Neural crest cell (in vitro differentiated cells): ENCODE results near the gene NDUFS8. TPM values are rescaled to one million over a fixed set of nuclear protein-coding genes. Genes with fewer than 3 reads are reported as not detected.

Experiments used
- DNase-seq: peaks from one replicate; pipeline ENCODE4 v3.0.0; 2021; ENCODE audit warnings: low read depth, mixed read lengths, low spot score
- H3K27ac Mint-ChIP-seq: one replicate; pipeline ENCODE4 v1.8.0; 2021; ENCODE audit warnings: mild to moderate bottlenecking, mixed read lengths; ENCODE audit not compliant: unreplicated experiment
- H3K27me3 Mint-ChIP-seq: 2 replicates; pipeline ENCODE4 v1.8.0; 2021; ENCODE audit warnings: low read depth, mild to moderate bottlenecking, mixed read lengths
- H3K36me3 Mint-ChIP-seq: 2 replicates; pipeline ENCODE4 v1.8.0; 2021; ENCODE audit warnings: low read depth, mild to moderate bottlenecking, mixed read lengths
- H3K4me1 Mint-ChIP-seq: 2 replicates; pipeline ENCODE4 v1.8.0; 2021; ENCODE audit warnings: mixed read lengths
- H3K4me3 Mint-ChIP-seq: one replicate; pipeline ENCODE4 v1.8.0; 2021; ENCODE audit warnings: mild to moderate bottlenecking, mixed read lengths
- H3K9me3 Mint-ChIP-seq: 2 replicates; pipeline ENCODE4 v1.8.0; 2021; ENCODE audit warnings: mixed read lengths
- CTCF ChIP-seq: fragments of 200-600 bp; sonication (generic); conservative IDR thresholded peaks from 2 replicates; pipeline ENCODE4 v1.5.0; 2021; ENCODE audit warnings: antibody characterized with exemption, mild to moderate bottlenecking
- total RNA-seq: library from RNA; stranded (reverse); gene quantifications from 2 replicates; pipeline ENCODE4 v1.2.1, GENCODE V29; 2021

The NDUFS8 gene
- total RNA-seq, 1 donor from 2014 or later: 150 TPM

- Mint-ChIP-seq H3K4me1 (peaks cover 8% of the 10 kb centered on the region), H3K27ac (no peak overlapping the region)
Observed at GRCh38 chr11:68036717-68037239, 6.3 kb downstream of the NDUFS8 start.

GRCh38 chr11:68037411-68038225 is 7.1 kb downstream of the NDUFS8 start:
- peaks cover 6% of the 10 kb centered on the region for H3K4me1 Mint-ChIP-seq
- no peaks in the 10 kb centered on the region for H3K9me3 Mint-ChIP-seq
- peak overlapping the region; percentile 49 for H3K4me3 Mint-ChIP-seq
- no peak for TF ChIP-seq CTCF
- no peaks in the 10 kb centered on the region for H3K27me3 Mint-ChIP-seq
- H3K27ac Mint-ChIP-seq: no peak overlapping the region
- DNase-seq: no peak
- no peaks in the 10 kb centered on the region for H3K36me3 Mint-ChIP-seq

More at GRCh38 chr11:68036717-68037239, 6.3 kb downstream of the NDUFS8 start:
- peak overlapping the region; percentile 49 for H3K4me3 Mint-ChIP-seq
- no peaks in the 10 kb centered on the region for H3K27me3 Mint-ChIP-seq
- no peak for TF ChIP-seq CTCF
- no peak for DNase-seq
- no peaks in the 10 kb centered on the region for H3K36me3 Mint-ChIP-seq
- H3K9me3 Mint-ChIP-seq: no peaks in the 10 kb centered on the region

GRCh38 chr11:68038226-68038717 is 7.8 kb downstream of the NDUFS8 start:
- Mint-ChIP-seq H3K4me1 (peaks cover 6% of the 10 kb centered on the region), H3K4me3 (no peak overlapping the region), H3K9me3 (no peaks in the 10 kb centered on the region), H3K27ac (no peak overlapping the region), H3K36me3 (no peaks in the 10 kb centered on the region), H3K27me3 (no peaks in the 10 kb centered on the region)
- no peak for TF ChIP-seq CTCF
- no peak for DNase-seq

GRCh38 chr11:68038718-68039525 is 8.4 kb downstream of the NDUFS8 start, which contains the start of gene TCIRG1:
Gene TCIRG1, plus strand, starts transcription at chr11:68039025. Its CDS starts 2,247 bp downstream, at chr11:68041272.
- H3K27me3 Mint-ChIP-seq: no peaks in the 10 kb centered on the region
- TF ChIP-seq CTCF: no peak
- no peaks in the 10 kb centered on the region for H3K36me3 Mint-ChIP-seq
- no peak within 1 kb of the TSS for H3K4me3 Mint-ChIP-seq
- DNase-seq: peak; percentile 32
- H3K4me1 Mint-ChIP-seq: peaks cover 6% of the 10 kb centered on the region
- H3K27ac Mint-ChIP-seq: no peak within 1 kb of the TSS
- H3K9me3 Mint-ChIP-seq: no peaks in the 10 kb centered on the region

GRCh38 chr11:68039526-68040086 is 9.1 kb downstream of the NDUFS8 start:
- no peak overlapping the region for H3K4me3 Mint-ChIP-seq
- no peaks in the 10 kb centered on the region for H3K9me3 Mint-ChIP-seq
- peaks cover 6% of the 10 kb centered on the region for H3K4me1 Mint-ChIP-seq
- no peak overlapping the region for H3K27ac Mint-ChIP-seq
- H3K36me3 Mint-ChIP-seq: no peaks in the 10 kb centered on the region
- TF ChIP-seq CTCF: no peak
- no peaks in the 10 kb centered on the region for H3K27me3 Mint-ChIP-seq
- no peak for DNase-seq
